ENCODE data around the gene STAP2. TPM values are rescaled to one million over a fixed set of nuclear protein-coding genes. Genes with fewer than 3 reads are reported as not detected.

The STAP2 gene
- total RNA-seq, 1 donor from 2014 or later: 83.2 TPM

GRCh38 chr19:4313847-4314490, 24.7 kb downstream of the STAP2 start:
- H3K4me3 ChIP-seq (ENCODE audit: low read depth, low read length): no peak overlapping the region
- DNase-seq (ENCODE audit: low read depth) (no peak), FAIRE-seq (no peak)
- TF ChIP-seq CTCF (IDR thresholded peaks at IDR 0.05; ENCODE audit: insufficient read depth, low read length, severe bottlenecking): no peak
- H3K36me3 ChIP-seq (ENCODE audit: control insufficient read depth, insufficient read depth, low read length): no peaks in the 10 kb centered on the region
- H3K27me3 ChIP-seq (ENCODE audit: control insufficient read depth, insufficient read depth, low read length): no peaks in the 10 kb centered on the region

GRCh38 chr19:4310247-4311121, 28.1 kb downstream of the STAP2 start:
- TF ChIP-seq CTCF (IDR thresholded peaks at IDR 0.05; ENCODE audit: insufficient read depth, low read length, severe bottlenecking): no peak
- H3K4me3 ChIP-seq (ENCODE audit: low read depth, low read length): no peak overlapping the region
- no peaks in the 10 kb centered on the region for H3K27me3 ChIP-seq (ENCODE audit: control insufficient read depth, insufficient read depth, low read length)
- FAIRE-seq (no peak), DNase-seq (ENCODE audit: low read depth) (no peak)
- no peaks in the 10 kb centered on the region for H3K36me3 ChIP-seq (ENCODE audit: control insufficient read depth, insufficient read depth, low read length)

GRCh38 chr19:4305659-4306058, 33.0 kb downstream of the STAP2 start:
- no peak for TF ChIP-seq CTCF (IDR thresholded peaks at IDR 0.05; ENCODE audit: insufficient read depth, low read length, severe bottlenecking)
- DNase-seq (ENCODE audit: low read depth): no peak
- Histone ChIP-seq H3K4me3 (ENCODE audit: low read depth, low read length) (no peak overlapping the region), H3K27me3 (ENCODE audit: control insufficient read depth, insufficient read depth, low read length) (no peaks in the 10 kb centered on the region), H3K36me3 (ENCODE audit: control insufficient read depth, insufficient read depth, low read length) (no peaks in the 10 kb centered on the region)
- FAIRE-seq: no peak

- no peak overlapping the region for H3K4me3 ChIP-seq (ENCODE audit: low read depth, low read length)
- no peak for DNase-seq (ENCODE audit: low read depth)
- no peak for TF ChIP-seq CTCF (IDR thresholded peaks at IDR 0.05; ENCODE audit: insufficient read depth, low read length, severe bottlenecking)
- no peaks in the 10 kb centered on the region for H3K27me3 ChIP-seq (ENCODE audit: control insufficient read depth, insufficient read depth, low read length)
- FAIRE-seq: no peak
- no peaks in the 10 kb centered on the region for H3K36me3 ChIP-seq (ENCODE audit: control insufficient read depth, insufficient read depth, low read length)
Observed at GRCh38 chr19:4305257-4305612, 33.4 kb downstream of the STAP2 start.

- DNase-seq (ENCODE audit: low read depth): no peak
- Histone ChIP-seq H3K4me3 (ENCODE audit: low read depth, low read length) (no peak within 1 kb of the TSS), H3K27me3 (ENCODE audit: control insufficient read depth, insufficient read depth, low read length) (no peaks in the 10 kb centered on the region), H3K36me3 (ENCODE audit: control insufficient read depth, insufficient read depth, low read length) (no peaks in the 10 kb centered on the region)
- no peak for TF ChIP-seq CTCF (IDR thresholded peaks at IDR 0.05; ENCODE audit: insufficient read depth, low read length, severe bottlenecking)
- no peak for FAIRE-seq
Observed at GRCh38 chr19:4304538-4305256, 33.9 kb downstream of the STAP2 start, which contains the start of gene FSD1. FSD1 (plus strand) TSS chr19:4304598; CDS start chr19:4304747, 149 bp downstream.
